Osteoblast (primary cell): ENCODE results near the gene DTX1. TPM values are rescaled to one million over a fixed set of nuclear protein-coding genes. Genes with fewer than 3 reads are reported as not detected.

ENCODE experiments used
- DNase-seq: peaks from one replicate; pipeline ENCODE4 v3.0.0; 2011; ENCODE audit warnings: low spot score, mixed read lengths; ENCODE audit not compliant: insufficient read length; ENCODE audit errors: missing footprints
- H2AFZ ChIP-seq: 2 replicates; pipeline ENCODE4 v1.6.0; 2011; ENCODE audit warnings: mild to moderate bottlenecking, low read length
- H3K27ac ChIP-seq: 2 replicates; pipeline ENCODE4 v1.5.1; 2011; ENCODE audit warnings: mild to moderate bottlenecking, low read depth, low read length, moderate library complexity
- H3K27me3 ChIP-seq: 2 replicates; pipeline ENCODE4 v1.6.0; 2012; ENCODE audit warnings: mild to moderate bottlenecking, control low read depth, inconsistent platforms, low read length, moderate library complexity; ENCODE audit not compliant: insufficient read depth
- H3K36me3 ChIP-seq: 2 replicates; pipeline ENCODE4 v1.5.1; 2011; ENCODE audit warnings: mild to moderate bottlenecking, low read length, control low read depth, moderate library complexity; ENCODE audit not compliant: insufficient read depth
- H3K4me1 ChIP-seq: 2 replicates; pipeline ENCODE4 v1.5.1; 2011; ENCODE audit warnings: mild to moderate bottlenecking, low read length, control low read depth, moderate library complexity; ENCODE audit not compliant: insufficient read depth
- H3K4me2 ChIP-seq: 2 replicates; pipeline ENCODE4 v1.6.0; 2011; ENCODE audit warnings: mild to moderate bottlenecking, low read length; ENCODE audit not compliant: insufficient read depth
- H3K4me3 ChIP-seq: fragments of 200-600 bp; sonication (generic); 3 replicates; pipeline ENCODE4 v1.5.1; 2012; ENCODE audit warnings: mild to moderate bottlenecking, low read length, inconsistent platforms; ENCODE audit not compliant: insufficient read depth
- H3K79me2 ChIP-seq: 2 replicates; pipeline ENCODE4 v1.6.0; 2012; ENCODE audit warnings: mild to moderate bottlenecking, low read length, control low read depth, inconsistent platforms; ENCODE audit not compliant: insufficient read depth
- H3K9me3 ChIP-seq: 2 replicates; pipeline ENCODE4 v1.5.1; 2011; ENCODE audit warnings: low read depth, low read length, control low read depth
- H4K20me1 ChIP-seq: 2 replicates; pipeline ENCODE4 v1.6.0; 2012; ENCODE audit warnings: mild to moderate bottlenecking, low read length, control low read depth; ENCODE audit not compliant: insufficient read depth
- total RNA-seq: library from RNA; depleted of rRNA; stranded (reverse); fragments of >200 nt; gene quantifications from 2 replicates; pipeline ENCODE4 v1.2.3, GENCODE V29; 2012
- TF ChIP-seq, protein P1 (sequence below): IDR thresholded peaks from 2 replicates; pipeline ENCODE4 v1.5.1; 2011; ENCODE audit warnings: mild to moderate bottlenecking, low read depth, low read length, moderate library complexity; ENCODE audit errors: extremely low read depth

DTX1 gene
- total RNA-seq, 1 donor: under 0.01 TPM

DNA sequence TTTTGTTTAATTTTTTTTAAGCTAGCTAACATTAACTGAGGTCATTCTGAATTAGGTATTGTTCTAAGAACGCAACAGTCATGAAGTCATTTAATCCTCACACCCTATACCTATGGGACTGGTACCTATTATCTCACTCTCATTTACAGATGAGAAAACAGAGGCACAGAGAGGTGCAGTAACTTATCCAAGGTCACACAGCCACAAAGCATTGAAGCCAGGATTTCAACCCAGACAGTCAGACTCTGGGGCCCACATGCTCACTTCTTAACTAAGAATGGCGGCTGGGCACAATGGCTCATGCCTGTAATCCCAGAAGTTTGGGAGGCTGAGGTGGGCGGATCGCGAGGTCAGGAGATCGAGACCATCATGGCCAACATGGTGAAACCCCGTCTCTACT lies 15.0 kb upstream of the DTX1 start:
- peaks cover 8% of the 10 kb centered on the region for H3K4me1 ChIP-seq
- no peaks in the 10 kb centered on the region for H4K20me1 ChIP-seq
- H3K27ac ChIP-seq: no peak overlapping the region
- H3K79me2 ChIP-seq: no peaks in the 10 kb centered on the region
- no peak for DNase-seq
- TF ChIP-seq, protein P1, sequence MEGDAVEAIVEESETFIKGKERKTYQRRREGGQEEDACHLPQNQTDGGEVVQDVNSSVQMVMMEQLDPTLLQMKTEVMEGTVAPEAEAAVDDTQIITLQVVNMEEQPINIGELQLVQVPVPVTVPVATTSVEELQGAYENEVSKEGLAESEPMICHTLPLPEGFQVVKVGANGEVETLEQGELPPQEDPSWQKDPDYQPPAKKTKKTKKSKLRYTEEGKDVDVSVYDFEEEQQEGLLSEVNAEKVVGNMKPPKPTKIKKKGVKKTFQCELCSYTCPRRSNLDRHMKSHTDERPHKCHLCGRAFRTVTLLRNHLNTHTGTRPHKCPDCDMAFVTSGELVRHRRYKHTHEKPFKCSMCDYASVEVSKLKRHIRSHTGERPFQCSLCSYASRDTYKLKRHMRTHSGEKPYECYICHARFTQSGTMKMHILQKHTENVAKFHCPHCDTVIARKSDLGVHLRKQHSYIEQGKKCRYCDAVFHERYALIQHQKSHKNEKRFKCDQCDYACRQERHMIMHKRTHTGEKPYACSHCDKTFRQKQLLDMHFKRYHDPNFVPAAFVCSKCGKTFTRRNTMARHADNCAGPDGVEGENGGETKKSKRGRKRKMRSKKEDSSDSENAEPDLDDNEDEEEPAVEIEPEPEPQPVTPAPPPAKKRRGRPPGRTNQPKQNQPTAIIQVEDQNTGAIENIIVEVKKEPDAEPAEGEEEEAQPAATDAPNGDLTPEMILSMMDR: no peak
- no peak overlapping the region for H3K4me2 ChIP-seq
- no peaks in the 10 kb centered on the region for H3K36me3 ChIP-seq
- no peak overlapping the region for H2AFZ ChIP-seq
- H3K9me3 ChIP-seq: no peaks in the 10 kb centered on the region
- H3K4me3 ChIP-seq: no peak overlapping the region
- peaks cover 4% of the 10 kb centered on the region for H3K27me3 ChIP-seq

DNA sequence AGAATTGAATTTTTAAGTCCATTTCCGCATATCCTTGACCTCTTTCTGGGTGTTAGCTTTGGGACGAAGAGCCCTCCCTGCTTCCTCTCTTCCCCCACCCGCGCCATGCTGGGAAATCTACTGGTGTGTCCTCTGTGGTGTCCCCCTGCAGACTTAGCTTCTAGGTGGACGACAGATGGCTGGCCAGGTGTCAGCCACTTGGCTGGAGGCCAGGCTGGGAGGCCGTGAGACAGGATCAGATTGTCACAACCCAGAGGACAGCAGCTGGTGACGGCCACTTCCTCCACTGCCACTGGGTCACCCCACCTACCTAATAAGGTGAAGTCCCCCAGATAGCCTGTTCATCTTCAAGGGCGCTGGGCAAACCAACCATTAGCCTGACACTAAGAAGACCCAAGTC lies 13.3 kb upstream of the DTX1 start:
- Histone ChIP-seq H3K36me3 (no peaks in the 10 kb centered on the region), H4K20me1 (no peaks in the 10 kb centered on the region), H3K4me1 (peaks cover 8% of the 10 kb centered on the region), H3K9me3 (no peaks in the 10 kb centered on the region), H2AFZ (no peak overlapping the region), H3K4me2 (no peak overlapping the region), H3K4me3 (no peak overlapping the region), H3K27ac (no peak overlapping the region), H3K27me3 (peaks cover 5% of the 10 kb centered on the region), H3K79me2 (no peaks in the 10 kb centered on the region)
- TF ChIP-seq, protein P1: no peak
- no peak for DNase-seq

DNA sequence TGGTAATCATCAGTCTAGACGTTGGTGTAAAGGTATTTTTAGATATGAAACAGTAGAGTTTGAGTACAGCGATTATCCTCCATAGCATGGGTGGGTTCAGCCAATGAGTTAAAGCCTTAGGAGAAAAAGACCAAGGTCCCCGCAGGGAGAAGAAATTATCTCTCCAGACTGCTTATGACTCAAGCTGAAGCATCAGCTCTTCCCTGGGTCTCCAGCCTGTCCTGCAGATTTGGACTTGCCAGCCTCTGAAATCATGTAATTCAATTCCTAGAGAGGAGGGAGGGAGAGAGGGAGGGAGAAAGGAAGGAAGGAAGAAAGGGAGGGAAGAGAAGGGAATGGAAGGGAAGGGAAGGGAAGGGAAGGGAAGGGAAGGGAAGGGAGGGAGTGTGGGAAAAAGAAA lies 12.0 kb upstream of the DTX1 start:
- H3K4me3 ChIP-seq: no peak overlapping the region
- no peaks in the 10 kb centered on the region for H3K79me2 ChIP-seq
- H3K9me3 ChIP-seq: no peaks in the 10 kb centered on the region
- H3K4me1 ChIP-seq: peaks cover 8% of the 10 kb centered on the region
- H2AFZ ChIP-seq: no peak overlapping the region
- H3K27me3 ChIP-seq: peaks cover 5% of the 10 kb centered on the region
- no peaks in the 10 kb centered on the region for H4K20me1 ChIP-seq
- no peak for DNase-seq
- TF ChIP-seq, protein P1: no peak
- no peak overlapping the region for H3K27ac ChIP-seq
- H3K36me3 ChIP-seq: no peaks in the 10 kb centered on the region
- no peak overlapping the region for H3K4me2 ChIP-seq

DNA sequence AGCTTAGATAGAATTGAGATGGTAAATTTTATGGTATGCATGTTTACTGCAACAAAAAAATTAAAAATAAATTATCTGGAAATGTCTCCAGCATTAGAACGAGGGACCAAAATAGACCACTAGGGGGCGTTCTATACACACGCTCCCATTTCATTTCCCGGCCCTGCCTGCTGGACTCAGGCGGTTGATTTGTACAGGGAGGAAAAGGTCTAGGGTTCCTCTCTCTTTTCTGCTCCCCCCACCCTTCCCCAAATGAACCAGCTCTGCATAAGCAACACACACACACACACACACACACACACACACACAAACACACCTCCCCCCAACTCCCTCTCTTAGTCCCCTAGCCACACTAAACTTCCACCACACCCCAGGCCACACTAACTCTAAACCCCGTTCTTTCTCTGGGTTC lies 7.8 kb upstream of the DTX1 start:
- H3K27me3 ChIP-seq: peaks cover 9% of the 10 kb centered on the region
- no peak overlapping the region for H3K4me3 ChIP-seq
- no peaks in the 10 kb centered on the region for H3K36me3 ChIP-seq
- no peaks in the 10 kb centered on the region for H3K9me3 ChIP-seq
- H4K20me1 ChIP-seq: no peaks in the 10 kb centered on the region
- DNase-seq: peak; percentile 95
- no peak overlapping the region for H3K27ac ChIP-seq
- no peaks in the 10 kb centered on the region for H3K4me1 ChIP-seq
- no peak overlapping the region for H3K4me2 ChIP-seq
- TF ChIP-seq, protein P1: peak; percentile 90
- H2AFZ ChIP-seq: no peak overlapping the region
- no peaks in the 10 kb centered on the region for H3K79me2 ChIP-seq
